Endothelial cell of umbilical vein (primary cell): ENCODE data around the gene NR4A3. TPM values are rescaled to one million over a fixed set of nuclear protein-coding genes. Genes with fewer than 3 reads are reported as not detected.

Source experiments
- BruUV-seq: library from RNA; stranded (reverse); fragments of 400-500 nt; replicated peaks from 2 replicates; lab custom pipeline; 2021; lab: Mats Ljungman, UMichigan
- CTCF ChIA-PET: fragments of 300-600, 350-600 bp; sonication (Branson Sonifier 250); formaldehyde crosslinking; loops from one replicate; lab custom pipeline; 2021; ENCODE audit warnings: antibody characterized with exemption, inconsistent platforms; lab: Charles Lee
- POLR2A ChIA-PET: fragments of 300-600, 350-600 bp; sonication (Branson Sonifier 250); formaldehyde crosslinking; loops from one replicate; lab custom pipeline; 2021; ENCODE audit warnings: antibody characterized with exemption, inconsistent platforms; lab: Charles Lee
- DNase-seq: peaks from one replicate; pipeline ENCODE4 v3.0.0-alpha.2; 2011; ENCODE audit warnings: low read depth, low spot score
- FAIRE-seq: peaks from 2 replicates; lab custom pipeline; 2011; peaks lifted over from hg19 to GRCh38; lab: Jason Lieb, UNC
- H2AFZ ChIP-seq: 2 replicates; pipeline ENCODE4 v1.6.0; 2012; ENCODE audit warnings: low read depth, low read length, control low read depth, inconsistent platforms
- H3K27ac ChIP-seq: 2 replicates; pipeline ENCODE4 v1.5.1; 2011; ENCODE audit warnings: low read depth, mild to moderate bottlenecking, control low read depth, low read length, moderate library complexity; ENCODE audit not compliant: insufficient read depth
- H3K27me3 ChIP-seq, 2 experiments: 2 replicates each; pipeline versions ENCODE4 v1.6.0 to v1.6.1; 2011; ENCODE audit warnings: low read length in 2 of 2, mixed read lengths in 1 of 2; ENCODE audit not compliant: control insufficient read depth in 2 of 2, insufficient read depth in 2 of 2
- H3K36me3 ChIP-seq, 2 experiments: 2 replicates in 1 of 2; 3 replicates in 1 of 2; pipeline ENCODE4 v1.5.1; 2011; ENCODE audit warnings: low read length in 2 of 2, mild to moderate bottlenecking in 1 of 2, moderate library complexity in 1 of 2; ENCODE audit not compliant: control insufficient read depth in 2 of 2, insufficient read depth in 2 of 2; ENCODE audit errors: extremely low read depth in 1 of 2
- H3K4me1 ChIP-seq: 3 replicates; pipeline ENCODE4 v1.5.1; 2011; ENCODE audit warnings: mild to moderate bottlenecking, low read length; ENCODE audit not compliant: control insufficient read depth, insufficient read depth; ENCODE audit errors: extremely low read depth
- H3K4me2 ChIP-seq: 2 replicates; pipeline ENCODE4 v1.6.1; 2011; ENCODE audit warnings: low read length, control low read depth, mixed read lengths; ENCODE audit not compliant: insufficient read depth
- H3K4me3 ChIP-seq, 3 experiments: fragments of 200-600 bp in 1 of 3; sonication (generic), shearing (Covaris generic) in 1 of 3; replicated peaks in 1 of 3; 2 replicates each; pipeline ENCODE4 v1.5.1; 2011 to 2016; ENCODE audit warnings: control low read depth in 3 of 3, low read length in 3 of 3, mild to moderate bottlenecking in 2 of 3, inconsistent platforms in 1 of 3, low read depth in 1 of 3, moderate library complexity in 1 of 3; ENCODE audit not compliant: insufficient read depth in 1 of 3
- H3K79me2 ChIP-seq: 2 replicates; pipeline ENCODE4 v1.6.0; 2012; ENCODE audit warnings: low read length, inconsistent platforms; ENCODE audit not compliant: control insufficient read depth, insufficient read depth
- H3K9ac ChIP-seq: replicated peaks from 2 replicates; pipeline ENCODE3; 2011; ENCODE audit warnings: low read length, control low read depth; ENCODE audit not compliant: insufficient read depth; ENCODE audit errors: extremely low read depth
- H3K9me1 ChIP-seq: replicated peaks from 3 replicates; pipeline ENCODE4 v1.6.0; 2011; ENCODE audit warnings: mild to moderate bottlenecking, low read length; ENCODE audit not compliant: control insufficient read depth, insufficient read depth; ENCODE audit errors: extremely low read depth
- H3K9me3 ChIP-seq: replicated peaks from 2 replicates; pipeline ENCODE4 v1.5.1; 2012; ENCODE audit warnings: low read length, inconsistent platforms; ENCODE audit not compliant: control insufficient read depth, insufficient read depth
- H4K20me1 ChIP-seq: replicated peaks from 2 replicates; pipeline ENCODE3; 2011; ENCODE audit warnings: mild to moderate bottlenecking, low read length; ENCODE audit not compliant: control insufficient read depth, insufficient read depth; ENCODE audit errors: extremely low read depth
- EZH2 ChIP-seq: IDR thresholded peaks from 2 replicates; pipeline ENCODE4 v1.6.1; 2012; ENCODE audit warnings: borderline replicate concordance, low read depth, mild to moderate bottlenecking, moderate library complexity, low read length, inconsistent platforms; ENCODE audit not compliant: severe bottlenecking
- FOS ChIP-seq: IDR thresholded peaks from 2 replicates; pipeline ENCODE4 v1.6.1; 2011; ENCODE audit warnings: mild to moderate bottlenecking, low read length, moderate library complexity, borderline replicate concordance; ENCODE audit not compliant: insufficient read depth
- GATA2 ChIP-seq: IDR thresholded peaks from 2 replicates; pipeline ENCODE4 v1.7.0; 2011; ENCODE audit warnings: low read depth, mild to moderate bottlenecking, moderate library complexity, mixed read lengths, low read length; ENCODE audit not compliant: insufficient read length, insufficient read depth
- JUN ChIP-seq: IDR thresholded peaks from 2 replicates; pipeline ENCODE4 v1.6.1; 2011; ENCODE audit warnings: borderline replicate concordance, low read depth; ENCODE audit not compliant: insufficient read length, insufficient read depth
- MYC ChIP-seq: IDR thresholded peaks from one replicate; pipeline ENCODE4 v1.6.1; 2011; ENCODE audit warnings: mild to moderate bottlenecking, low read depth, low read length
- POLR2A ChIP-seq: IDR thresholded peaks from 2 replicates; pipeline ENCODE4 v1.6.1; 2012; ENCODE audit warnings: low read depth, mild to moderate bottlenecking, control low read depth, low read length
- POLR2AphosphoS5 ChIP-seq: IDR thresholded peaks from 2 replicates; pipeline ENCODE4 v1.6.1; 2012; ENCODE audit warnings: low read depth, mild to moderate bottlenecking, control low read depth, low read length, moderate library complexity; ENCODE audit not compliant: insufficient read depth
- dilution Hi-C: fragments of 300-500 bp; cut with MboI; formaldehyde crosslinking; loops from one replicate; pipeline ENCODE4 v1.15.0; 2019; ENCODE audit warnings: low sequenced_read_pairs; ENCODE audit not compliant: extremely low pct_ligation_motif_present
- intact Hi-C: fragments of 100-400 bp; cut with micrococcal nuclease; formaldehyde crosslinking; loops from one replicate; pipeline ENCODE4 v1.10.0; 2022
- polyA plus RNA-seq, 4 experiments: library from polyadenylated mRNA; depleted of rRNA in 3 of 4; stranded (reverse) in 3 of 4; unstranded in 1 of 4; fragments of >200 nt; gene quantifications; 2 replicates each; pipeline versions ENCODE4 v1.2.1 to v1.2.3, GENCODE V29; 2011 to 2012; ENCODE audit warnings: missing spikeins in 1 of 4
- total RNA-seq: library from RNA; stranded (reverse); gene quantifications from 2 replicates; pipeline ENCODE4 v1.2.3, GENCODE V29; 2021
- TF ChIP-seq, protein P1 (sequence below), 2 donors: IDR thresholded peaks; 1 replicate in 1 of 2; 2 replicates in 1 of 2; pipeline ENCODE4 v1.5.1; 2011; ENCODE audit warnings: low read length in 2 of 2, mild to moderate bottlenecking in 2 of 2, moderate library complexity in 2 of 2, control low read depth in 1 of 2, inconsistent platforms in 1 of 2, low read depth in 1 of 2; ENCODE audit not compliant: insufficient read depth in 1 of 2; ENCODE audit errors: extremely low read depth in 1 of 2
- TF ChIP-seq, protein P2 (sequence below): IDR thresholded peaks from 2 replicates; pipeline ENCODE4 v1.6.1; 2011; ENCODE audit not compliant: insufficient read depth, insufficient read length

NR4A3 gene
- total and polyA plus RNA-seq, 2 donors (not counting 3 experiments of a cell fraction or from before 2014, with no cell fraction given), result 0.11 to 0.22 TPM

DNA sequence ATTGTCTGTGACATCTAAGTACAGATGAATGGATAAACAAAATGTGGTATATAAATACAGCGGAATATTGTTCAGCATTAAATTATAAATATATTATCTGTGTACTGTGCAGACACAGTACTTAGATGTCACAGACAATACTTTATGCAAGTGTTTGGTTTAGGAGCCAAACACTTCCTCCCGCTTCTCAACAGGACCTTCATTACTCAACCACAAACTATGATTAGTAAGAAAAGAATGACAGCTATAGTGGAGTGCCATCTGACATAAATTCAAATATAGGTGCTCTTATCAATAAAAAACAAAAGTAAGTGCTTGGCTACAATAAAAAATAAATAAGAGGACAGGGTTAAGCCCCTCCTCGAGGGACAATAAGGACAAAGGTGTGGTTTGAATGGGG is 45.9 kb downstream of the NR4A3 start:
- H3K4me1 ChIP-seq, result no peaks in the 10 kb centered on the region
- CTCF ChIA-PET, result interaction anchor here (1.2 to 1.4 kb wide), 2 partner anchors 8 to 9 kb away, joined by 3 read pairs; no protein-coding TSS in a partner anchor
- no peak overlapping the region for H3K4me2 ChIP-seq
- H3K27ac ChIP-seq, result no peak overlapping the region
- H3K4me3 ChIP-seq, result no peak overlapping the region
- no peak for TF ChIP-seq EZH2
- TF ChIP-seq GATA2, result no peak
- TF ChIP-seq JUN, result no peak
- TF ChIP-seq FOS, result no peak
- TF ChIP-seq, protein P1, sequence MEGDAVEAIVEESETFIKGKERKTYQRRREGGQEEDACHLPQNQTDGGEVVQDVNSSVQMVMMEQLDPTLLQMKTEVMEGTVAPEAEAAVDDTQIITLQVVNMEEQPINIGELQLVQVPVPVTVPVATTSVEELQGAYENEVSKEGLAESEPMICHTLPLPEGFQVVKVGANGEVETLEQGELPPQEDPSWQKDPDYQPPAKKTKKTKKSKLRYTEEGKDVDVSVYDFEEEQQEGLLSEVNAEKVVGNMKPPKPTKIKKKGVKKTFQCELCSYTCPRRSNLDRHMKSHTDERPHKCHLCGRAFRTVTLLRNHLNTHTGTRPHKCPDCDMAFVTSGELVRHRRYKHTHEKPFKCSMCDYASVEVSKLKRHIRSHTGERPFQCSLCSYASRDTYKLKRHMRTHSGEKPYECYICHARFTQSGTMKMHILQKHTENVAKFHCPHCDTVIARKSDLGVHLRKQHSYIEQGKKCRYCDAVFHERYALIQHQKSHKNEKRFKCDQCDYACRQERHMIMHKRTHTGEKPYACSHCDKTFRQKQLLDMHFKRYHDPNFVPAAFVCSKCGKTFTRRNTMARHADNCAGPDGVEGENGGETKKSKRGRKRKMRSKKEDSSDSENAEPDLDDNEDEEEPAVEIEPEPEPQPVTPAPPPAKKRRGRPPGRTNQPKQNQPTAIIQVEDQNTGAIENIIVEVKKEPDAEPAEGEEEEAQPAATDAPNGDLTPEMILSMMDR (IDR thresholded peaks at IDR 0.05; ENCODE audit: extremely low read depth in 1 of 2, insufficient read depth in 1 of 2, low read depth in 1 of 2, low read length in 2 of 2), result no peak
- TF ChIP-seq POLR2AphosphoS5, result no peak
- TF ChIP-seq POLR2A, result no peak
- no peak for TF ChIP-seq MYC
- TF ChIP-seq, protein P2, sequence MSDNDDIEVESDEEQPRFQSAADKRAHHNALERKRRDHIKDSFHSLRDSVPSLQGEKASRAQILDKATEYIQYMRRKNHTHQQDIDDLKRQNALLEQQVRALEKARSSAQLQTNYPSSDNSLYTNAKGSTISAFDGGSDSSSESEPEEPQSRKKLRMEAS, result no peak
- H3K9ac ChIP-seq, result no peak overlapping the region
- no peaks in the 10 kb centered on the region for H4K20me1 ChIP-seq
- no TSS peak for BruUV-seq
- no peak for FAIRE-seq
- intact Hi-C loops, result no loop called here
- DNase-seq, result no peak
- H3K9me3 ChIP-seq, result no peaks in the 10 kb centered on the region
- POLR2A ChIA-PET, result no interaction called here
- H2AFZ ChIP-seq, result no peak overlapping the region
- dilution Hi-C loops, result no loop called here
- no peaks in the 10 kb centered on the region for H3K9me1 ChIP-seq
- no peaks in the 10 kb centered on the region for H3K79me2 ChIP-seq
- H3K27me3 ChIP-seq, result peaks cover 1 to 4% of the 10 kb centered on the region in 2 experiments
- no peaks in the 10 kb centered on the region for H3K36me3 ChIP-seq
